ENCODE measurements around the gene ZFHX3. TPM values are rescaled to one million over a fixed set of nuclear protein-coding genes. Genes with fewer than 3 reads are reported as not detected.

ZFHX3 gene
- total and polyA plus RNA-seq, 2 donors from 2014 or later = 2.3 to 29.3 TPM

- no peak for FAIRE-seq
- DNase-seq = no peak
- Histone ChIP-seq H3K4me1 (ENCODE audit: control insufficient read depth in 2 of 3, insufficient read depth in 2 of 3, low read depth in 1 of 3, low read length in 3 of 3) (peaks cover 0 to 20% (median 4%) of the 10 kb centered on the region in 3 donors), H3K27me3 (ENCODE audit: control insufficient read depth, insufficient read depth, low read length) (peaks cover 53% of the 10 kb centered on the region), H3K27ac (ENCODE audit: low read depth in 2 of 2, low read length in 2 of 2) (no peak overlapping the region), H3K9ac (ENCODE audit: low read length in 3 of 3) (no peak overlapping the region), H3K4me3 (ENCODE audit: low read length in 3 of 3) (no peak overlapping the region), H3K9me3 (ENCODE audit: control insufficient read depth in 2 of 3, insufficient read depth in 1 of 3, low read length in 3 of 3) (no peaks in the 10 kb centered on the region), H3K36me3 (ENCODE audit: control insufficient read depth in 2 of 3, insufficient read depth in 3 of 3, low read length in 3 of 3) (no peaks in the 10 kb centered on the region)
- no peak for TF ChIP-seq CTCF (IDR thresholded peaks at IDR 0.05; ENCODE audit: borderline replicate concordance, extremely low read depth, insufficient read depth)
- intact Hi-C loops (cut with DNase I) = no loop called here
Measured at GRCh38 chr16:73063854-73064211, 15.9 kb upstream of the ZFHX3 start.

- no peak overlapping the region for H3K9ac ChIP-seq (ENCODE audit: low read length in 3 of 3)
- no peaks in the 10 kb centered on the region for H3K9me3 ChIP-seq (ENCODE audit: control insufficient read depth in 2 of 3, insufficient read depth in 1 of 3, low read length in 3 of 3)
- H3K4me1 ChIP-seq (ENCODE audit: control insufficient read depth in 2 of 3, insufficient read depth in 2 of 3, low read depth in 1 of 3, low read length in 3 of 3) = peaks cover 0 to 20% (median 4%) of the 10 kb centered on the region in 3 donors
- H3K4me3 ChIP-seq (ENCODE audit: low read length in 3 of 3) = peak overlapping the region in 2 of 3 donors; percentile 22 to 30
- H3K36me3 ChIP-seq (ENCODE audit: control insufficient read depth in 2 of 3, insufficient read depth in 3 of 3, low read length in 3 of 3) = no peaks in the 10 kb centered on the region
- H3K27me3 ChIP-seq (ENCODE audit: control insufficient read depth, insufficient read depth, low read length) = peaks cover 53% of the 10 kb centered on the region
- intact Hi-C loops (cut with DNase I) = no loop called here
- FAIRE-seq = no peak
- peak; percentile 50 to 73 (median 61) for DNase-seq
- TF ChIP-seq CTCF (IDR thresholded peaks at IDR 0.05; ENCODE audit: borderline replicate concordance, extremely low read depth, insufficient read depth) = no peak
- peak overlapping the region in 1 of 2 donors; percentile 0 for H3K27ac ChIP-seq (ENCODE audit: low read depth in 2 of 2, low read length in 2 of 2)
Measured at GRCh38 chr16:73062743-73063733, 15.1 kb upstream of the ZFHX3 start.

GRCh38 chr16:73062001-73062616 lies 14.2 kb upstream of the ZFHX3 start:
- H3K36me3 ChIP-seq (ENCODE audit: control insufficient read depth in 2 of 3, insufficient read depth in 3 of 3, low read length in 3 of 3) = no peaks in the 10 kb centered on the region
- intact Hi-C loops (cut with DNase I) = no loop called here
- no peak for TF ChIP-seq CTCF (IDR thresholded peaks at IDR 0.05; ENCODE audit: borderline replicate concordance, extremely low read depth, insufficient read depth)
- FAIRE-seq (no peak), DNase-seq (peak in 1 of 5 donors; percentile 22)
- H3K27ac ChIP-seq (ENCODE audit: low read depth in 2 of 2, low read length in 2 of 2) = no peak overlapping the region
- no peak overlapping the region for H3K4me3 ChIP-seq (ENCODE audit: low read length in 3 of 3)
- H3K4me1 ChIP-seq (ENCODE audit: control insufficient read depth in 2 of 3, insufficient read depth in 2 of 3, low read depth in 1 of 3, low read length in 3 of 3) = peaks cover 0 to 11% (median 4%) of the 10 kb centered on the region in 3 donors
- H3K9ac ChIP-seq (ENCODE audit: low read length in 3 of 3) = no peak overlapping the region
- peaks cover 50% of the 10 kb centered on the region for H3K27me3 ChIP-seq (ENCODE audit: control insufficient read depth, insufficient read depth, low read length)
- H3K9me3 ChIP-seq (ENCODE audit: control insufficient read depth in 2 of 3, insufficient read depth in 1 of 3, low read length in 3 of 3) = no peaks in the 10 kb centered on the region

Measured in kidney (tissue), 14 donors.